ENCODE measurements around the gene TBL1XR1.

TBL1XR1 gene

GRCh38 chr3:177137774-177138705 lies 59.2 kb downstream of the TBL1XR1 start:
- no peak for DNase-seq

GRCh38 chr3:177136741-177137140 lies 60.5 kb downstream of the TBL1XR1 start:
- no peak for DNase-seq

GRCh38 chr3:177135841-177136492 lies 61.3 kb downstream of the TBL1XR1 start:
- no peak for DNase-seq

DNA sequence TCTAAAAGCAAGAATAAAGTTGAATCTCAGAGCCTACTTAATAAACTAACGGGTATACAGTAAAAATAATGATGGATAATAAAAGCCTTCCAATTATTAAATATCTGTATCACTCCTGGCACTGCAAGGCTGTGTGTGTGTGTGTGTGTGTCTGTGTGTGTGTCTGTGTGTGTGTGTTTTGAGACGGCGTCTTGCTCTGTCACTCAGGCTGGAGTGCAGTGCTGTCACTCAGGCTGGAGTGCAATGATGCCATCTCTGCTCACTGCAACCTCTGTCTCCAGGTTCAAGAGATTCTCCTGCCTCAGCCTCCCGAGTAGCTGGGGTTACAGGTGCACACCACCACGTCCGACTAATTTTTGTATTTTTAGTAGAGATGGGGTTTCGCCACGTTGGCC lies 62.5 kb downstream of the TBL1XR1 start:
- DNase-seq: no peak

DNA sequence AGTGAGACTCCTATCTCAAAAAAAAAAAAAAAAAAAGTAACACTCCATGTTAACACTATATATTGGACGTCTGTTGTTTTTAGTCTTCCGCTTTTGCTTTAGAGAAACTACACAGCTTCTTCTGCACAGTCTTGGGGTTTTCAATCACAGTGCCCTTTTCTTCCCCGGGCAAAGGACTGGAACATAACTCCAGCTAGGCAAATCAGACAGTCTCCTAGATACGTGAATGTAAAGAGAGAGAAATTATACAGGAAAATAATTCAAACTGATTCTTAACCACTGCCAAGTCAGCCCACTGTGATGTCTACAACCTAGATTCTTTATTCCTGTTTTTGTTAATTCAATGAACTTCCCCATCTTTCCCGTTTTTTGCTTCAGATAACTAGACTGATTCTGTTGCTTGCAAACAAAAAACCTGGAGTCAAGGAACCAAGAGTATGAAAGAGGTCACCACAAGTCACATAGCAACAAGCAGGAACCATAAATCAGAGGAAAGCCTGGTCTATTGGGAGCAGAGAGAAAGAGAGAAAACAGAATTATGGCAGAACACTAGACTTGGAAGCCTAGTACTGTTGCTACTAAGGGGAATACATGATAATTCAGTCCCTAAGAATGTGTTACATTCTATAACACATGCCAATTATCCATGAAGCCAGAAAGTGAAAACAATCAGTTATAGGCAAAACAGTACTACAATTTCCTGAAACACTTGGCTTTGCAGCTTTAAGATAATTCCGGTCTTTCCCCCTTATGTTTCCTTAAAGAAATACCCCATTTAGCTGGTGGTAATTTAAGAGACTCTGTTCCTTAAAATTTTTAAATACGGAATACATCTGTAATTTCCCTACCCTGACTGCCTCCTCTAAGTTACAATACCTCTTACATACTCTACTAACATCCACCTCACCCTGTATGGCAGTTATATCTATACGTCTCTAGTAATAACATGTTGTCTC lies 63.1 kb downstream of the TBL1XR1 start:
- DNase-seq: no peak

DNA sequence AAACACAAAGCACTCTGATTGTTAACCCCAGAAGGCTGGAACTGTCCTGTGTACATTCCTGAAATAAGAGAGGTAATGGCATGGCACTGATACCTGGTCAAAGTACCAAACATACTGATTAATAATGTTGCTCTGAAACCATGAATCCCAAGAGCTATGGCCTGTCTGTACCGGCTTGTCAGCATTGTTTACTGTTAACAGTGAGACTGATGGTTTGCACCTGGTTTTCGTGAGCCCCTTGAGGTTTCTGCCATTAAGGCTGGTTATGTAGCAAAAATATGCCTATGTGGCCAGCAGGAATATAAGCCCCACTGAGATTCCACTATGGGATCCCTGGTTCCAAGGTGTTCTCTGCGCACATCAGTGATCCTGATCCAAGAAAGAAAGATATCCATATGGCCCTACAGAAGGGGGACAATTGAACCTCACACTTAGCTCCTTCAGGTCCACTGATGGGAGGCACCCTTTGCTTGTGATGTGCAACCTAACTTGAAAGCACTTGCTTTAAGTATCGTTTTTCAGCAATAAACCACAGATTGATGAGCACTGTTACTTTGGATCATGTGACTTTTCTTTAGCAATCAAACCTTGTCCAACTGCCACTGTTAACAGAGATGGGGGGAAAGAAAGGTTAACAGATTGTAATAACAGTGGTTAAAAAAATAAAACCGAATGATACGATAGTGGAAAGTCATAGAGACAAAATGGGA lies 65.2 kb downstream of the TBL1XR1 start:
- DNase-seq: peak; percentile 17

DNA sequence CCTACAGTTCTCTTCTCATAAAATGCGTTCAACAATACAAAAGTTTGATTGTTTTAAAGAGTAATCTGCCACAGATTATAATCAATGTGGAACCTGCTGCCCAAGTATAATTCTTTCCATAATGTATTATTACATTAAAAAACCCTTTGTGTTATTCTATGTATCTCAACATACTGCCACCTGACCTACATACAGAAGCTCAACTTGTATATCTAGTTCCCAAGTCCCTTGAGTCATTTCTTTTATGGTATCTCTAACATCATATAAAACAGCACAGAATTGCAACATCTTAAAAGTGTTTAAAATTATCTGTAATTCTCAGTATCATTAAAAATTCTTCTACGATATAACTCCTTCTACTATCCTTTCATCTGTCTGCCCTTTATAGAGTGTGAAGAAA lies 70.3 kb downstream of the TBL1XR1 start:
- no peak for DNase-seq

DNA sequence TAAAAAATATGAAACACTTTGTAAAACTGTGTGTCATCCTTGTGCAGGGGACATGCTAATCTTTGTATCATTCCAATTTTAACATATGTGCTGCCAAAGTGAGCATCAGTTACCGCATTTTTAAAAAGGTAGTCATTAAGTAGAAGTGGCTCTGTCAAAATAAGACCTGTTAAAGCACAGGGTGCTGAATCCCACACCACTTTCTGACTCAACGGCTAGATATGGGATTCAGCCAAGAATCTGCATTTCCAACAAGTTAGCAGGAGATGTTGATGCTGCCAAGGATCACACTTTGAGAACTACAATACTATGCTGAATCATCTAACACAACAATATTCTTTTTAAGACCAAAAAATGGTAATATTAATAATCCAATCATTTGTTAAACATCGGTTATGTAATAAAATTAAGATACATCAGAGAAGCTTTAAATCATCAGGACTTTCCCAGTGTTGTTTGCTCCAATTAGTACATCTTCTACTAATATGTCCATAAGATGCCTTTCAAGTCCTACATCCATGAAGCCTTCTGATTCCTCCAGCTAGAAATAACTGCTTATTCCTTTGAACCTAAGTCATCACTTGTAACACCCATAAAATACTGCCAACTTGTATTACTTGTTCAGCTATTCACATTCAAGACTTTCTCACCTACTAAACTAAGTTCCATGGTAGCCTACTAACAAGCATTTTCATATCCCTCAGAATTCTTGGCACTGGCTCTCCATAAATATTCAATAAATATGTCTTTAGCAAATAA lies 71.1 kb downstream of the TBL1XR1 start:
- no peak for DNase-seq

DNA sequence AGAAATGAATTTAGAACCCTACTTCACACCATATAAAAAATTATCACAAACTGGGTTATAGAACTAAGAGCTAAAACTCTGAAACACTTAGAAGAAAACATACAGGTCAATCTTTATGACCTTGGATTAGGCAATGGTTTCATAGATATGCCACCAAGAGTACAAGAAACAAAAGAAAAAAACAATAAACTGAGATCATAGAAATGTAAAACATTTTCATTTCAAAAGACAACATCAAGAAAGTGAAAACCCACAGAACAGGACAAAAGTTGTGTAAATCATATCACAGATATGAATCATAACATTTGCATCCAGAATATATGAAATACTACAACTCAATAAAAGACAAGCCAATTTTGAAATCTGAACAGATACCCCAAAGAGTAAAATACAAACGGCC lies 72.4 kb downstream of the TBL1XR1 start:
- no peak for DNase-seq

GRCh38 chr3:177123822-177124221 lies 73.5 kb downstream of the TBL1XR1 start:
- no peak for DNase-seq

- DNase-seq: no peak
Measured at GRCh38 chr3:177122183-177122856, 75.0 kb downstream of the TBL1XR1 start.

- no peak for DNase-seq
Measured at GRCh38 chr3:177119829-177120228, 77.5 kb downstream of the TBL1XR1 start.

- no peak for DNase-seq
Measured at GRCh38 chr3:177114253-177114652, 83.0 kb downstream of the TBL1XR1 start.

- DNase-seq: no peak
Measured at GRCh38 chr3:177111541-177111949, 85.7 kb downstream of the TBL1XR1 start.

DNA sequence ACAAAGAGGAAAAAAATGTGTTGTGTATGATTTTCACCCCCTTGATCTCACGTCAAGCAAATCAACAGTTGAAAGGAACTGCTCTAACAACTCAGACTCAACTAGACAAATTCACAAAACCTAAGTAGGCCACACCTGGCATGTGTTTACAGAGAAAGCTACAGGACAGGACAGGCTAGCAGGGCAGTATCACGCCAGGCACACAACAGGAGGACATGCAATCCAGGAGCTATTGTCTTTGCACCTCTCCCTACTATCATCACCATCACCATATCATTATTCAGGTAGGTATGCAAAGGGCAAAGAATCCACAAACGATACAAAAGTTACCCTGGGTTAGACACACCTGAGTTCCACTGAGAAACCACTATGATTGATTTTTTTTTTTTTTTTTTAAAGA lies 86.4 kb downstream of the TBL1XR1 start:
- no peak for DNase-seq

DNA sequence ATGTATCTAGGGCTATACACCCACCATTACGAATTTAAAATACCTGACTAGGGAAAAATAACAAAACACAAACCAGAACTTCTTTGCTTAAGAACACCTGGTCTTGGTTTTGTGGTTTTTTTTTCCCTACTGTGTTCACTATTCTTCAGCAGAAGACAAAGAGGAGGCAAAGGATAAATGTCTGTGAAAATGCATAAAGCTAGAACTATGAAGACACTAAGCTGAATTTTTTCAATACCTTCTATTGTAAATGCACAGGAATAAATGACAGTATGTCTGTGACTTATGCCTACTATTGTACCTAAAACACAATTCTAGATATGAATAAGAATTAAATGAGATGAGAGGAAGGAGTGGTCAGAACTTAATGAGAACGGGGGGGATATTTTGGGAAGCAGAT lies 86.9 kb downstream of the TBL1XR1 start:
- no peak for DNase-seq

- DNase-seq: peak; percentile 17
Measured at GRCh38 chr3:177109688-177110330, 87.5 kb downstream of the TBL1XR1 start.

DNA sequence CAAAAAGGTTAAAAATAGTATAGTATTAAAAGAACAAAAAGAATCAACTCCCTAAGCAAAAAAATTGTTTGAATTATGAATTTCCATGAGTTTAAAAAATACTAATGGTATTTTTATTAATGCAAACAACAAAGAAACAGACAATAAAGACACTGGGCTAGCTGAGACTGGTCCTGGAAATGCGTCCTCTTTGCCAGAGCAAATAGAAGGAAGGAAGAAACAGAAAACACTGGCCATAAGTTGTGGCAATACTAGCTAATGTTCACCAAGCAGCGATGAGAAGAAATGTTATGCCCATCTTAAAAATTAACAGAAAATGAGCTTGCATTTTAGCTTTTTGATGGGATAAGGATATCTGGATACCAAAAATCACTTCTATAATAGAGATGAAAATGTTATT lies 88.6 kb downstream of the TBL1XR1 start:
- DNase-seq: no peak

GRCh38 chr3:177107461-177108239 lies 89.6 kb downstream of the TBL1XR1 start:
- no peak for DNase-seq

- DNase-seq: no peak
Measured at GRCh38 chr3:177106594-177106993, 90.7 kb downstream of the TBL1XR1 start.

All from MV-4-11 (cell line).